ENCODE measurements around the gene FOXD4L6. TPM values are rescaled to one million over a fixed set of nuclear protein-coding genes. Genes with fewer than 3 reads are reported as not detected.
"Not testable (repeated sequence)": the region's sequence is repeated elsewhere in the genome, so short reads cannot be mapped to it uniquely, and the experiment has no call there.

The FOXD4L6 gene
- total RNA-seq, 1 experiment from 2014 or later: not detected

GRCh38 chr9:41113348-41113747, 15.1 kb downstream of the FOXD4L6 start:
- H3K4me2 ChIP-seq (ENCODE audit: low read length); H2AFZ ChIP-seq (ENCODE audit: low read length); H3K9me2 ChIP-seq (replicated peaks; ENCODE audit: low read length); H3K4me3 ChIP-seq (ENCODE audit: low read length); BruUV-seq (replicated peaks); H3F3A ChIP-seq (ENCODE audit: low read length, unreplicated experiment); POLR2A ChIA-PET (ENCODE audit: unreplicated experiment); H3K27me3 ChIP-seq (ENCODE audit: low read length); H3K27ac ChIP-seq (ENCODE audit: low read length); H3K79me2 ChIP-seq (ENCODE audit: low read length); ATAC-seq; intact Hi-C loops (cut with micrococcal nuclease); H3K9me3 ChIP-seq (ENCODE audit: low read length); CTCF ChIA-PET; H4K20me1 ChIP-seq (ENCODE audit: low read length); H3K4me1 ChIP-seq (ENCODE audit: insufficient read depth, low read length); DNase-seq; H3K36me3 ChIP-seq (ENCODE audit: low read depth, low read length); H3K9ac ChIP-seq (ENCODE audit: low read length): not testable (repeated sequence)

GRCh38 chr9:41111414-41111813, 17.1 kb downstream of the FOXD4L6 start:
- CTCF ChIA-PET; BruUV-seq (replicated peaks); H3K9ac ChIP-seq (ENCODE audit: low read length); H2AFZ ChIP-seq (ENCODE audit: low read length); intact Hi-C loops (cut with micrococcal nuclease); H3K79me2 ChIP-seq (ENCODE audit: low read length); H3F3A ChIP-seq (ENCODE audit: low read length, unreplicated experiment); H3K4me1 ChIP-seq (ENCODE audit: insufficient read depth, low read length); H4K20me1 ChIP-seq (ENCODE audit: low read length); H3K9me2 ChIP-seq (replicated peaks; ENCODE audit: low read length); H3K36me3 ChIP-seq (ENCODE audit: low read depth, low read length); ATAC-seq; DNase-seq; H3K27ac ChIP-seq (ENCODE audit: low read length); H3K9me3 ChIP-seq (ENCODE audit: low read length); H3K4me2 ChIP-seq (ENCODE audit: low read length); H3K27me3 ChIP-seq (ENCODE audit: low read length); H3K4me3 ChIP-seq (ENCODE audit: low read length); POLR2A ChIA-PET (ENCODE audit: unreplicated experiment): not testable (repeated sequence)

GRCh38 chr9:41110913-41111312, 17.6 kb downstream of the FOXD4L6 start:
- H3K4me1 ChIP-seq (ENCODE audit: insufficient read depth, low read length); intact Hi-C loops (cut with micrococcal nuclease); H3K79me2 ChIP-seq (ENCODE audit: low read length); H3F3A ChIP-seq (ENCODE audit: low read length, unreplicated experiment); H2AFZ ChIP-seq (ENCODE audit: low read length); BruUV-seq (replicated peaks); H3K4me2 ChIP-seq (ENCODE audit: low read length); H4K20me1 ChIP-seq (ENCODE audit: low read length); POLR2A ChIA-PET (ENCODE audit: unreplicated experiment); CTCF ChIA-PET; H3K9me2 ChIP-seq (replicated peaks; ENCODE audit: low read length); H3K36me3 ChIP-seq (ENCODE audit: low read depth, low read length); H3K4me3 ChIP-seq (ENCODE audit: low read length); ATAC-seq; H3K27me3 ChIP-seq (ENCODE audit: low read length); H3K9ac ChIP-seq (ENCODE audit: low read length); H3K9me3 ChIP-seq (ENCODE audit: low read length); H3K27ac ChIP-seq (ENCODE audit: low read length): not testable (repeated sequence)
- peak; percentile 7 for DNase-seq

- H3K36me3 ChIP-seq (ENCODE audit: low read depth, low read length); POLR2A ChIA-PET (ENCODE audit: unreplicated experiment); H4K20me1 ChIP-seq (ENCODE audit: low read length); intact Hi-C loops (cut with micrococcal nuclease); H3K9me2 ChIP-seq (replicated peaks; ENCODE audit: low read length); H3K4me3 ChIP-seq (ENCODE audit: low read length); H3K27me3 ChIP-seq (ENCODE audit: low read length); H3F3A ChIP-seq (ENCODE audit: low read length, unreplicated experiment); ATAC-seq; H3K27ac ChIP-seq (ENCODE audit: low read length); H2AFZ ChIP-seq (ENCODE audit: low read length); H3K4me2 ChIP-seq (ENCODE audit: low read length); DNase-seq; BruUV-seq (replicated peaks); H3K4me1 ChIP-seq (ENCODE audit: insufficient read depth, low read length); H3K79me2 ChIP-seq (ENCODE audit: low read length); CTCF ChIA-PET; H3K9me3 ChIP-seq (ENCODE audit: low read length); H3K9ac ChIP-seq (ENCODE audit: low read length): not testable (repeated sequence)
Measured at GRCh38 chr9:41109253-41109652, 19.2 kb downstream of the FOXD4L6 start.

- H3K4me2 ChIP-seq (ENCODE audit: low read length); POLR2A ChIA-PET (ENCODE audit: unreplicated experiment); H3K27ac ChIP-seq (ENCODE audit: low read length); H3K27me3 ChIP-seq (ENCODE audit: low read length); ATAC-seq; BruUV-seq (replicated peaks); DNase-seq; H3K36me3 ChIP-seq (ENCODE audit: low read depth, low read length); H2AFZ ChIP-seq (ENCODE audit: low read length); intact Hi-C loops (cut with micrococcal nuclease); H3K9ac ChIP-seq (ENCODE audit: low read length); H3K79me2 ChIP-seq (ENCODE audit: low read length); H3F3A ChIP-seq (ENCODE audit: low read length, unreplicated experiment); H3K4me3 ChIP-seq (ENCODE audit: low read length); H3K4me1 ChIP-seq (ENCODE audit: insufficient read depth, low read length); H4K20me1 ChIP-seq (ENCODE audit: low read length); H3K9me3 ChIP-seq (ENCODE audit: low read length); H3K9me2 ChIP-seq (replicated peaks; ENCODE audit: low read length); CTCF ChIA-PET: not testable (repeated sequence)
Measured at GRCh38 chr9:41108816-41109215, 19.7 kb downstream of the FOXD4L6 start.

GRCh38 chr9:41106472-41107116, 21.9 kb downstream of the FOXD4L6 start:
- H3K4me3 ChIP-seq (ENCODE audit: low read length); H3K9me2 ChIP-seq (replicated peaks; ENCODE audit: low read length); H3F3A ChIP-seq (ENCODE audit: low read length, unreplicated experiment); CTCF ChIA-PET; H2AFZ ChIP-seq (ENCODE audit: low read length); DNase-seq; H3K9me3 ChIP-seq (ENCODE audit: low read length); H3K79me2 ChIP-seq (ENCODE audit: low read length); H3K9ac ChIP-seq (ENCODE audit: low read length); H3K4me2 ChIP-seq (ENCODE audit: low read length); H4K20me1 ChIP-seq (ENCODE audit: low read length); H3K36me3 ChIP-seq (ENCODE audit: low read depth, low read length); ATAC-seq; H3K4me1 ChIP-seq (ENCODE audit: insufficient read depth, low read length); intact Hi-C loops (cut with micrococcal nuclease); H3K27me3 ChIP-seq (ENCODE audit: low read length); BruUV-seq (replicated peaks); H3K27ac ChIP-seq (ENCODE audit: low read length); POLR2A ChIA-PET (ENCODE audit: unreplicated experiment): not testable (repeated sequence)

GRCh38 chr9:41105557-41106253, 22.8 kb downstream of the FOXD4L6 start:
- H3K79me2 ChIP-seq (ENCODE audit: low read length); H4K20me1 ChIP-seq (ENCODE audit: low read length); H3K9me2 ChIP-seq (replicated peaks; ENCODE audit: low read length); H3K27ac ChIP-seq (ENCODE audit: low read length); ATAC-seq; H3K27me3 ChIP-seq (ENCODE audit: low read length); intact Hi-C loops (cut with micrococcal nuclease); CTCF ChIA-PET; H3K4me3 ChIP-seq (ENCODE audit: low read length); H3K9me3 ChIP-seq (ENCODE audit: low read length); POLR2A ChIA-PET (ENCODE audit: unreplicated experiment); H3K4me2 ChIP-seq (ENCODE audit: low read length); H3F3A ChIP-seq (ENCODE audit: low read length, unreplicated experiment); DNase-seq; H3K9ac ChIP-seq (ENCODE audit: low read length); H3K36me3 ChIP-seq (ENCODE audit: low read depth, low read length); H3K4me1 ChIP-seq (ENCODE audit: insufficient read depth, low read length); BruUV-seq (replicated peaks); H2AFZ ChIP-seq (ENCODE audit: low read length): not testable (repeated sequence)
